WTC11 (cell line): ENCODE results near the gene BACH2. TPM values are rescaled to one million over a fixed set of nuclear protein-coding genes. Genes with fewer than 3 reads are reported as not detected.

Experiments
- ATAC-seq: fragments of 200-7000 bp; cut with Tn5 transposase; 2 replicates; pipeline ENCODE4 v1.10.0; 2021; ENCODE audit warnings: mild to moderate bottlenecking, moderate library complexity
- CTCF ChIA-PET: fragments of 300-600 bp; sonication (Branson Sonifier 250); formaldehyde crosslinking; loops from one replicate; lab custom pipeline; 2021; ENCODE audit warnings: antibody characterized with exemption; lab: Charles Lee
- POLR2A ChIA-PET: fragments of 350-600 bp; sonication (Branson Sonifier 250); formaldehyde crosslinking; loops from one replicate; lab custom pipeline; 2021; ENCODE audit warnings: antibody characterized with exemption; lab: Charles Lee
- DNase-seq: peaks from one replicate; pipeline ENCODE4 v3.0.0; 2021; ENCODE audit warnings: low spot score
- H3K27ac Mint-ChIP-seq: 2 replicates; pipeline ENCODE4 v1.8.0; 2021; ENCODE audit warnings: mixed read lengths
- H3K27me3 Mint-ChIP-seq: 2 replicates; pipeline ENCODE4 v1.8.0; 2021; ENCODE audit warnings: low read depth, mild to moderate bottlenecking, moderate library complexity, mixed read lengths
- H3K36me3 Mint-ChIP-seq: 2 replicates; pipeline ENCODE4 v1.8.0; 2021; ENCODE audit warnings: mixed read lengths
- H3K4me1 Mint-ChIP-seq: 2 replicates; pipeline ENCODE4 v1.8.0; 2022; ENCODE audit warnings: mixed read lengths
- H3K4me3 Mint-ChIP-seq: 2 replicates; pipeline ENCODE4 v1.8.0; 2021; ENCODE audit warnings: mild to moderate bottlenecking, moderate library complexity, mixed read lengths
- H3K9me3 Mint-ChIP-seq: 2 replicates; pipeline ENCODE4 v1.8.0; 2021; ENCODE audit warnings: mixed read lengths
- AR ChIP-seq: fragments of 250-450 bp; sonication (Bioruptor Pico); IDR thresholded peaks from 2 replicates; pipeline ENCODE4 v1.9.0; 2021; ENCODE audit warnings: mild to moderate bottlenecking
- ATF3 ChIP-seq: sonication (generic); formaldehyde crosslinking; conservative IDR thresholded peaks from 2 replicates; pipeline ENCODE4 v1.8.1; 2022; ENCODE audit warnings: mild to moderate bottlenecking, missing genetic modification reagents
- CREB1 ChIP-seq: sonication (generic); formaldehyde crosslinking; IDR thresholded peaks from 2 replicates; pipeline ENCODE4 v1.8.0; 2023; ENCODE audit warnings: mild to moderate bottlenecking, missing genetic modification reagents
- CTCF ChIP-seq: fragments of 200-600 bp; IDR thresholded peaks from 2 replicates; pipeline ENCODE4 v1.8.0; 2022; ENCODE audit warnings: antibody characterized with exemption
- FOXK1 ChIP-seq: sonication (generic); formaldehyde crosslinking; IDR thresholded peaks from 2 replicates; pipeline ENCODE4 v1.8.0; 2022; ENCODE audit warnings: mild to moderate bottlenecking, moderate library complexity, missing genetic modification reagents
- FOXP1 ChIP-seq: sonication (generic); formaldehyde crosslinking; IDR thresholded peaks from 2 replicates; pipeline ENCODE4 v1.8.0; 2022; ENCODE audit warnings: missing genetic modification reagents, mild to moderate bottlenecking, moderate library complexity, borderline replicate concordance
- GRHL2 ChIP-seq: fragments of 250-450 bp; sonication (Bioruptor Pico); IDR thresholded peaks from 2 replicates; pipeline ENCODE4 v1.8.0; 2022; ENCODE audit warnings: mild to moderate bottlenecking, moderate library complexity; ENCODE audit not compliant: insufficient replicate concordance, severe bottlenecking
- MYBL2 ChIP-seq: sonication (generic); formaldehyde crosslinking; IDR thresholded peaks from 2 replicates; pipeline ENCODE4 v1.8.1; 2023; ENCODE audit warnings: mild to moderate bottlenecking, moderate library complexity, missing genetic modification reagents
- NFYB ChIP-seq: sonication (generic); formaldehyde crosslinking; conservative IDR thresholded peaks from 2 replicates; pipeline ENCODE4 v1.8.0; 2022; ENCODE audit warnings: low read depth, missing genetic modification reagents
- NR1H2 ChIP-seq: sonication (generic); formaldehyde crosslinking; IDR thresholded peaks from 2 replicates; pipeline ENCODE4 v1.9.0; 2021; ENCODE audit warnings: mild to moderate bottlenecking, moderate library complexity, missing genetic modification reagents
- NR3C1 ChIP-seq: sonication (generic); formaldehyde crosslinking; conservative IDR thresholded peaks from 2 replicates; pipeline ENCODE4 v1.8.1; 2023; ENCODE audit warnings: low read depth, mild to moderate bottlenecking, missing genetic modification reagents
- PRRX2 ChIP-seq: fragments of 250-450 bp; sonication (Bioruptor Pico); IDR thresholded peaks from 2 replicates; pipeline ENCODE4 v1.8.0; 2021; ENCODE audit warnings: mild to moderate bottlenecking
- SP1 ChIP-seq: sonication (generic); formaldehyde crosslinking; conservative IDR thresholded peaks from 2 replicates; pipeline ENCODE4 v1.8.1; 2022; ENCODE audit warnings: missing genetic modification reagents
- USF2 ChIP-seq: sonication (generic); formaldehyde crosslinking; IDR thresholded peaks from 2 replicates; pipeline ENCODE4 v1.8.1; 2023; ENCODE audit warnings: mild to moderate bottlenecking, missing genetic modification reagents, moderate library complexity
- ZMAT4 ChIP-seq: fragments of 250-450 bp; sonication (Bioruptor Pico); IDR thresholded peaks from 2 replicates; pipeline ENCODE4 v1.9.0; 2021; ENCODE audit warnings: mild to moderate bottlenecking
- total RNA-seq: library from RNA; stranded (reverse); gene quantifications from 3 replicates; pipeline ENCODE4 v1.2.3, GENCODE V29; 2021

BACH2 gene
- total RNA-seq, 1 experiment from 2014 or later, result 5.9 TPM

GRCh38 chr6:90219209-90219985 lies 77.2 kb downstream of the BACH2 start:
- H3K27me3 Mint-ChIP-seq, result no peaks in the 10 kb centered on the region; the same call in 1 of the 2 replicates
- peaks cover 18% of the 10 kb centered on the region for H3K9me3 Mint-ChIP-seq
- ATAC-seq (no peak), DNase-seq (no peak)
- no peak overlapping the region for H3K27ac Mint-ChIP-seq
- peaks cover 11% of the 10 kb centered on the region for H3K36me3 Mint-ChIP-seq
- no peak for TF ChIP-seq NFYB (CRISPR knock-in tag)
- no peak for TF ChIP-seq PRRX2 (CRISPR knock-in tag)
- TF ChIP-seq MYBL2 (CRISPR knock-in tag), result no peak
- TF ChIP-seq CTCF, result no peak
- TF ChIP-seq USF2 (CRISPR knock-in tag), result no peak
- no peak for TF ChIP-seq CREB1 (CRISPR knock-in tag)
- TF ChIP-seq ZMAT4 (CRISPR knock-in tag), result no peak
- TF ChIP-seq FOXP1 (CRISPR knock-in tag), result no peak
- TF ChIP-seq, all 79 proteins: peak for 0
- ChIA-PET POLR2A (no interaction called here), CTCF (interaction anchor here (0.5 to 1.8 kb wide), 7 partner anchors 8 to 279 kb away, joined by 3 to 11 read pairs (median 3); no protein-coding TSS in a partner anchor)
- Mint-ChIP-seq H3K4me1 (0 out of 2 replicates have a peak, but pooled peaks cover 4% of the 10 kb centered on the region), H3K4me3 (no peak overlapping the region)

GRCh38 chr6:90218959-90219208 lies 77.8 kb downstream of the BACH2 start:
- ChIA-PET POLR2A (interaction anchor here (0.7 kb wide), 2 partner anchors 64 to 192 kb away, joined by 4 to 5 read pairs; no protein-coding TSS in a partner anchor), CTCF (interaction anchor here (0.5 to 1.8 kb wide), 8 partner anchors 9 to 278 kb away, joined by 3 to 11 read pairs (median 3); no protein-coding TSS in a partner anchor)
- Mint-ChIP-seq H3K9me3 (peaks cover 16% of the 10 kb centered on the region), H3K36me3 (peaks cover 10% of the 10 kb centered on the region), H3K27ac (no peak overlapping the region), H3K4me1 (0 out of 2 replicates have a peak, but pooled peaks cover 4% of the 10 kb centered on the region), H3K27me3 (no peaks in the 10 kb centered on the region; the same call in 1 of the 2 replicates), H3K4me3 (no peak overlapping the region)
- no peak for TF ChIP-seq CREB1 (CRISPR knock-in tag)
- no peak for TF ChIP-seq GRHL2 (CRISPR knock-in tag)
- TF ChIP-seq SP1, result no peak
- TF ChIP-seq NR3C1, result no peak
- TF ChIP-seq FOXK1 (CRISPR knock-in tag), result no peak
- no peak for ATAC-seq
- DNase-seq, result no peak

- H3K4me1 Mint-ChIP-seq, result 0 out of 2 replicates have a peak, but pooled peaks cover 4% of the 10 kb centered on the region
- no peak overlapping the region for H3K27ac Mint-ChIP-seq
- H3K9me3 Mint-ChIP-seq, result peaks cover 7% of the 10 kb centered on the region
- H3K27me3 Mint-ChIP-seq, result no peaks in the 10 kb centered on the region; the same call in 1 of the 2 replicates
- no peak for TF ChIP-seq CREB1 (CRISPR knock-in tag)
- no peak for TF ChIP-seq ATF3 (CRISPR knock-in tag)
- no peak for TF ChIP-seq NR1H2 (CRISPR knock-in tag)
- TF ChIP-seq SP1, result no peak
- TF ChIP-seq AR (CRISPR knock-in tag), result no peak
- H3K36me3 Mint-ChIP-seq, result peaks cover 2% of the 10 kb centered on the region
- H3K4me3 Mint-ChIP-seq, result no peak overlapping the region
- POLR2A ChIA-PET, result interaction anchor here (0.9 kb wide), 1 partner anchor 19 kb away, joined by 3 read pairs; no protein-coding TSS in a partner anchor
- DNase-seq, result no peak
- CTCF ChIA-PET, result interaction anchor here (0.9 to 2.1 kb wide), 2 partner anchors 261 to 277 kb away, joined by 3 to 10 read pairs; no protein-coding TSS in a partner anchor
- no peak for ATAC-seq
Measured at GRCh38 chr6:90217506-90218127, 79.0 kb downstream of the BACH2 start.
